ENCODE results near the gene APH1B.

APH1B gene

DNA sequence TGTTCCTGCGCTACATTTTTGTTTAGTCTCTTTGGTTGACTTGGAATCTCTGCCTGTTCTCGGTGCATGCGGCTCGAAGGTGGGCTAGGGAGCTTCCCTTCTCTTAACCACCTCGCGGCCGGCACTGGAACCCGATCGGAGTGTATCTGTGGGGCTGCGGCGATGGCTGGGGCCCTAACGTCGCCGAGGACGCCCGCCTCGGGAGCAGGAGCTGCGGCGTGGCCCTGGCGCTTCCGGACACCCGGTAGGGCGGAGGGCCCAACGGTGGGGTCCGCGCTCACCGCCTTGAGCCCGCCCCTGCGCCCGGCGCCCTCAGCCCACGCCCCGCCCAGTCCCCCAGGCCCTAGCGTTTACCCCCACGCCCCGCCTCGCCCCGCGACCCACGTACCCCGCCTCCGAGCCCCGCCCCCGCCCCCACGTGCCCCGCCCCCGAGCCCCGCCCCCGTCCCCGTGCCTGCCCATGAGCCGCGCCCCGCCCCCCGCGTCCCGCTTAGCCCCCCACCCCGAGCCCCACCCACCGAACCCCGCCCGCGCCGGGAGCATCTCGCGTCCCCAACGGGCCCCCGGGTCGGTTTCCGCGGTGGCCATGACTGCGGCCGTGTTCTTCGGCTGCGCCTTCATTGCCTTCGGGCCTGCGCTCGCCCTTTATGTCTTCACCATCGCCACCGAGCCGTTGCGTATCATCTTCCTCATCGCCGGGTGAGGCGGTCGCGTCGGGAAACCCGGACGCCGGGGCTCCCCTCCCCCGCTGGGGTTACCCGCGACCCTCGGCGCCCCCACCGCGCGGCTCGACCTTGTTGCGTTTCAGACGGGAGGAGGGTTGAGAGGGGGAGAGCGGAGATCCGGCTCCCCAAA lies at the start of gene APH1B:
APH1B (plus strand) TSS at position 568 of the 855 bp plus-strand sequence; CDS start at position 587, 19 bp downstream.
- peak within 1 kb of the TSS; percentile 73 to 90 for H3K4me3 ChIP-seq (ENCODE audit: low read depth in 1 of 2, low read length in 1 of 2)
- peak within 1 kb of the TSS; percentile 81 for H3K27ac ChIP-seq
- no peaks in the 10 kb centered on the region for H3K27me3 ChIP-seq
- no peaks in the 10 kb centered on the region for H3K9me3 ChIP-seq
- H3K4me1 ChIP-seq (ENCODE audit: control insufficient read depth in 1 of 2, insufficient read depth in 1 of 2, low read depth in 1 of 2, low read length in 1 of 2) = peaks cover 38 to 45% of the 10 kb centered on the region in 2 experiments
- TF ChIP-seq, protein P1, sequence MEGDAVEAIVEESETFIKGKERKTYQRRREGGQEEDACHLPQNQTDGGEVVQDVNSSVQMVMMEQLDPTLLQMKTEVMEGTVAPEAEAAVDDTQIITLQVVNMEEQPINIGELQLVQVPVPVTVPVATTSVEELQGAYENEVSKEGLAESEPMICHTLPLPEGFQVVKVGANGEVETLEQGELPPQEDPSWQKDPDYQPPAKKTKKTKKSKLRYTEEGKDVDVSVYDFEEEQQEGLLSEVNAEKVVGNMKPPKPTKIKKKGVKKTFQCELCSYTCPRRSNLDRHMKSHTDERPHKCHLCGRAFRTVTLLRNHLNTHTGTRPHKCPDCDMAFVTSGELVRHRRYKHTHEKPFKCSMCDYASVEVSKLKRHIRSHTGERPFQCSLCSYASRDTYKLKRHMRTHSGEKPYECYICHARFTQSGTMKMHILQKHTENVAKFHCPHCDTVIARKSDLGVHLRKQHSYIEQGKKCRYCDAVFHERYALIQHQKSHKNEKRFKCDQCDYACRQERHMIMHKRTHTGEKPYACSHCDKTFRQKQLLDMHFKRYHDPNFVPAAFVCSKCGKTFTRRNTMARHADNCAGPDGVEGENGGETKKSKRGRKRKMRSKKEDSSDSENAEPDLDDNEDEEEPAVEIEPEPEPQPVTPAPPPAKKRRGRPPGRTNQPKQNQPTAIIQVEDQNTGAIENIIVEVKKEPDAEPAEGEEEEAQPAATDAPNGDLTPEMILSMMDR (IDR thresholded peaks at IDR 0.05) = no peak
- H3K36me3 ChIP-seq = peaks cover 12% of the 10 kb centered on the region

DNA sequence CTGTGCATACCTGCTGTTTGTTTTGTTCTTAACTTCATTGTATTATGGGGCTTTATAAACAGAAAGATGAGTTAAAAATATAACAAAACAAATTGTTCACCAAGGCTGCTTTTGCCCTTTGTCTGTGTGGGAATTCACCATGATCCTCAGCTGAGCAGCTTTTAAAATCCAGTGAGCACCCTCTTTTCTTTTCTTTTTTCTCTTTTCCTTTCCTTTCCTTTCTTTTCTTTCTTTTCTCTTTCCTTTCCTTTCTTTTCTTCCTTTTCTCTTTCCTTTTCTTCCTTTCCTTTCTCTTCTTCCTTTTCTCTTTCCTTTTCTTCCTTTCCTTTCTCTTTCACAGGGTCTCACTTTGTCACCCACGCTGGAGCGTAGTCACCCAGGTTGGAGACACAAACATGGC lies 49.7 kb upstream of the APH1B start:
- H3K27ac ChIP-seq = peak overlapping the region; percentile 73
- no peak overlapping the region for H3K4me3 ChIP-seq (ENCODE audit: low read depth in 1 of 2, low read length in 1 of 2)
- peaks cover 69 to 79% of the 10 kb centered on the region in 2 experiments for H3K4me1 ChIP-seq (ENCODE audit: control insufficient read depth in 1 of 2, insufficient read depth in 1 of 2, low read depth in 1 of 2, low read length in 1 of 2)
- no peaks in the 10 kb centered on the region for H3K27me3 ChIP-seq
- TF ChIP-seq, protein P1 (IDR thresholded peaks at IDR 0.05) = no peak
- no peaks in the 10 kb centered on the region for H3K9me3 ChIP-seq
- H3K36me3 ChIP-seq = peaks cover 17% of the 10 kb centered on the region

DNA sequence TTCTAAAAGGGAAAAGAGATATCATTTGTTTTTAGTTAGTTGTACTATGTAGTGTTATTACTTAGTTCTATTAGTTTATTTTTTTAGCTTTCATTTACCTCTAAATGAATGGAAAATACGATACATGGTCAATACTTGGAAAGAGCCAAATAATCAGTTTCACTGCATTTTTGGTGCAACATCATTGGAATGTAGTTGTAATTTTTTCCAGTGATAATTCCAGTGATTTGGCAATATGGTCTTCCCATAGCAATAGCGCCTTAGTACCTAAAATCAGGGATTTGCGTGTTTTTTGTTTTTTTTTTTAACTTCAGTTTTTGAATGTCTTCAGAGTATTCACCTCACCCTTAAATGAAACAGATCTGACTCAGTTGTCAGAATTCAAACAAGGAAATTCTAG lies 46.2 kb upstream of the APH1B start:
- no peak overlapping the region for H3K4me3 ChIP-seq (ENCODE audit: low read depth in 1 of 2, low read length in 1 of 2)
- TF ChIP-seq, protein P1 (IDR thresholded peaks at IDR 0.05) = no peak
- H3K36me3 ChIP-seq = peaks cover 6% of the 10 kb centered on the region
- peaks cover 81% of the 10 kb centered on the region in 2 experiments for H3K4me1 ChIP-seq (ENCODE audit: control insufficient read depth in 1 of 2, insufficient read depth in 1 of 2, low read depth in 1 of 2, low read length in 1 of 2)
- no peaks in the 10 kb centered on the region for H3K27me3 ChIP-seq
- H3K27ac ChIP-seq = peak overlapping the region; percentile 78
- no peaks in the 10 kb centered on the region for H3K9me3 ChIP-seq

DNA sequence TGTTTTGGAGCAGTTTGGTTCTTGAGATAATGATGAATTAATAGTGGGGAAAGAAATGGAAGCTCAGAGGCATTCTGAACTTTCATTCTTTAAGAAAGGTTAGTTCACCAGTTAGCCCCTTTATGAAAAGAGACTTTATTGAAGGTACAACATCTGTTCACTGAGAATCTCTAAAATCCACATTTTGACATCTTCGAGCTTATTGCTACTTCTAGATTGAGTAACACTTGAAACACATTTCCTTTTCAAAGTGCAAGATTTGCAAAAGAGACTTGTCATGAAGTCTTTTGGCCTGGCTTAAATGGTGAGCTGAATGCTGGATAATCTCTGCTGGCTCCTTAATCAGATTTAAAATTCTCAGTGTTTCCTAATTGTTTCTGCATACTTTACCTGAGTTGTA lies 45.7 kb upstream of the APH1B start:
- peaks cover 76 to 79% of the 10 kb centered on the region in 2 experiments for H3K4me1 ChIP-seq (ENCODE audit: control insufficient read depth in 1 of 2, insufficient read depth in 1 of 2, low read depth in 1 of 2, low read length in 1 of 2)
- no peaks in the 10 kb centered on the region for H3K9me3 ChIP-seq
- H3K27me3 ChIP-seq = no peaks in the 10 kb centered on the region
- peak overlapping the region; percentile 78 for H3K27ac ChIP-seq
- peaks cover 6% of the 10 kb centered on the region for H3K36me3 ChIP-seq
- H3K4me3 ChIP-seq (ENCODE audit: low read depth in 1 of 2, low read length in 1 of 2) = no peak overlapping the region
- TF ChIP-seq, protein P1 (IDR thresholded peaks at IDR 0.05) = no peak

DNA sequence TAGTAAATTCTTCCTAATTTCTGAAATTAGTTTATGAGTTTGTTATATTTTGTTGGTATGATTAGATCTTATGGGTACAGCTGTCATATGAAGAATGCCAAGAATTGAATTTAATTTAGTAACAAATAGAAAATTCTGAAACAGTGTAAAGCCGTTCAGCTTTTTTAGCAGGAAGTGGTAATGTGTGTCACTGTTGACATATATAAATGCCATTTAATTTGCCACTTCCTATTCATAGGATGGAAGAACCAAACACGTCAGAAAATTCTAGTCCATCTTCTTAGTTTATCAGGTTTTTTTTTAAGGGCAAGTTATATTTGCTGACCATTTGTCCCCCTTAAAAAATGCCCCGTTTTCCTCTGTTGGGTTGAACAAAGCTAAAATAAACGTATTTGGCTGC lies 45.0 kb upstream of the APH1B start:
- Histone ChIP-seq H3K27ac (peak overlapping the region; percentile 78), H3K9me3 (no peaks in the 10 kb centered on the region), H3K36me3 (peaks cover 6% of the 10 kb centered on the region), H3K27me3 (no peaks in the 10 kb centered on the region), H3K4me3 (ENCODE audit: low read depth in 1 of 2, low read length in 1 of 2) (peak overlapping the region in 1 of 2 experiments; percentile 1), H3K4me1 (ENCODE audit: control insufficient read depth in 1 of 2, insufficient read depth in 1 of 2, low read depth in 1 of 2, low read length in 1 of 2) (peaks cover 77 to 79% of the 10 kb centered on the region in 2 experiments)
- TF ChIP-seq, protein P1 (IDR thresholded peaks at IDR 0.05) = no peak
